ENCODE data around the gene LZTS2.

LZTS2 gene

DNA sequence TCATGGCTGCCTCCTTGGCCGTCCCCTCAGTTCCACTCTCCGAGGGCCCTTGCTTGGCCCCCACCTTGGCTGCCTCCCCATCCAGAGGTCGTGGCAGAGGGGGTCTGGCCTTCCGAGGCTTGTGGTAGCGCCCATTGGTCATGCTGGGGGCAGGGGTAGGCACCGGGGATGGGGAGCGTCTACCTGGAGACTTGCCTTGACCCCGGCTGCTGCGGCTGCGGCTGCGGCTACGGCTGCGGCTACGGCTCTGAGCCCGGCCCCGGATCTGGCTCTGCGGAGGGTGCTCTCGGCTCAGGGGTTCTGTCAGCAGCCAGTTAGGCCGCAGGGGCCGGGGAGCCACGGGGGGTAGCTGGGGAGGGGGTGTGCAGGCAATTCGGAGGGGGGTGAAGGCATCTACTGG, 10.7 kb downstream of the LZTS2 start:
- TF ChIP-seq, protein P1, sequence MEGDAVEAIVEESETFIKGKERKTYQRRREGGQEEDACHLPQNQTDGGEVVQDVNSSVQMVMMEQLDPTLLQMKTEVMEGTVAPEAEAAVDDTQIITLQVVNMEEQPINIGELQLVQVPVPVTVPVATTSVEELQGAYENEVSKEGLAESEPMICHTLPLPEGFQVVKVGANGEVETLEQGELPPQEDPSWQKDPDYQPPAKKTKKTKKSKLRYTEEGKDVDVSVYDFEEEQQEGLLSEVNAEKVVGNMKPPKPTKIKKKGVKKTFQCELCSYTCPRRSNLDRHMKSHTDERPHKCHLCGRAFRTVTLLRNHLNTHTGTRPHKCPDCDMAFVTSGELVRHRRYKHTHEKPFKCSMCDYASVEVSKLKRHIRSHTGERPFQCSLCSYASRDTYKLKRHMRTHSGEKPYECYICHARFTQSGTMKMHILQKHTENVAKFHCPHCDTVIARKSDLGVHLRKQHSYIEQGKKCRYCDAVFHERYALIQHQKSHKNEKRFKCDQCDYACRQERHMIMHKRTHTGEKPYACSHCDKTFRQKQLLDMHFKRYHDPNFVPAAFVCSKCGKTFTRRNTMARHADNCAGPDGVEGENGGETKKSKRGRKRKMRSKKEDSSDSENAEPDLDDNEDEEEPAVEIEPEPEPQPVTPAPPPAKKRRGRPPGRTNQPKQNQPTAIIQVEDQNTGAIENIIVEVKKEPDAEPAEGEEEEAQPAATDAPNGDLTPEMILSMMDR (IDR thresholded peaks at IDR 0.05; ENCODE audit: low read length), result no peak
- no peak for TF ChIP-seq EZH2 (IDR thresholded peaks at IDR 0.05; ENCODE audit: borderline replicate concordance, low read length)
- Histone ChIP-seq H3K27me3 (ENCODE audit: insufficient read depth, low read length) (no peaks in the 10 kb centered on the region), H3K27ac (ENCODE audit: low read depth, low read length, poor library complexity, severe bottlenecking) (no peak overlapping the region), H3F3A (ENCODE audit: insufficient read depth, low read length) (no peaks in the 10 kb centered on the region), H4K20me1 (ENCODE audit: insufficient read depth, low read length) (no peaks in the 10 kb centered on the region), H3K4me2 (ENCODE audit: low read length) (no peak overlapping the region), H3K79me2 (ENCODE audit: insufficient read depth, low read length) (no peaks in the 10 kb centered on the region), H3K36me3 (ENCODE audit: insufficient read depth, low read length) (no peaks in the 10 kb centered on the region), H3K9ac (ENCODE audit: low read length) (no peak overlapping the region), H3K9me3 (ENCODE audit: low read length) (no peaks in the 10 kb centered on the region), H2AFZ (ENCODE audit: low read length) (no peak overlapping the region), H3K4me3 (ENCODE audit: low read depth, low read length, poor library complexity, severe bottlenecking) (no peak overlapping the region), H3K4me1 (ENCODE audit: insufficient read depth, low read length, severe bottlenecking) (no peaks in the 10 kb centered on the region), H3K9me2 (ENCODE audit: low read depth, low read length) (no peaks in the 10 kb centered on the region)

DNA sequence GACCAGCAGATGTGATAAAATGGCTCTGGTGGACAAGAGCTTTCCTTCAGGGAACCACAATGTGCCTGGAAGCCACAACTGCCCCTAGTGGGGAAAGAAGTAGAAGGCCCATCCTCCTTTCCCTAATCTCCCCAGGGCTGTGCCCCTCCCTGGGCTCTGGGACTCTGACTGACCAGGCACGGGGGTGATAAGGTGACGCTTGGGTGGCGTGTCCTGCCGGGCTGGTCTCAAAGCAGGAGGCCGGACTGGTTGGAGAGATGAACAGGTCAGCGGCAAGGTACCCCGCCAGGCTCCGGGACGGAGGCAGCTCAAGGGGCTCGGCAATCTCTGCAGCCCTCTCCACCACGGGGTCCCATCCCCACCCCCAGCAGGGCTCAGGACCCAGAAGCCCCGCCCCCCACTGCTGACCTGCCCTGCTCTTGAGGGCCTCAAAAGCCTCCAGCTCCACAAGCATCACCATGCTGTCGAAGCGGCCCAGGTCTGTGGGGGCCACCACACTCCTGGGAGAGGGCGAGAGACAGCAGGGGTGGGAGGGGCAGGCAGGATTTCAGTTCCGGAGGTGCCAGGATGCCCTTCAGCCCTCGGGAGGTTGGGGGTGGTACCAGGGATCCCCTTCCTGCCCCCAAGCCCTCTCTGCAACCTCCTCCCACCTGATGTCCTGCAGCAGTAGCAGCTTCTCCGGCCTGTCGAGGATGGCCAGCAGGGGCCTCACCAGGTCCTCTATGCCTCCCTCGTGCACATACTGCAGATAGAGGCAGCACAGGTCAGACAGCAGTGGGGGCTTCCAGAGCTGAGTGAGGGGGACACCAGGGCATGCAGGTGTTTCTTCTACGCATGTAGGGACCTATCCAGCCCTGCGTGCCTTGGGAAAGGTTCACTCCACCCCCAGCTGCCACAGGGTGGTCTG, 12.2 kb downstream of the LZTS2 start:
- Histone ChIP-seq H3K9me2 (ENCODE audit: low read depth, low read length) (no peaks in the 10 kb centered on the region), H3K27me3 (ENCODE audit: insufficient read depth, low read length) (no peaks in the 10 kb centered on the region), H3K9ac (ENCODE audit: low read length) (no peak overlapping the region), H2AFZ (ENCODE audit: low read length) (no peak overlapping the region), H3K4me2 (ENCODE audit: low read length) (no peak overlapping the region), H3F3A (ENCODE audit: insufficient read depth, low read length) (no peaks in the 10 kb centered on the region), H4K20me1 (ENCODE audit: insufficient read depth, low read length) (no peaks in the 10 kb centered on the region), H3K4me1 (ENCODE audit: insufficient read depth, low read length, severe bottlenecking) (no peaks in the 10 kb centered on the region), H3K36me3 (ENCODE audit: insufficient read depth, low read length) (no peaks in the 10 kb centered on the region), H3K4me3 (ENCODE audit: low read depth, low read length, poor library complexity, severe bottlenecking) (no peak overlapping the region), H3K79me2 (ENCODE audit: insufficient read depth, low read length) (no peaks in the 10 kb centered on the region), H3K9me3 (ENCODE audit: low read length) (no peaks in the 10 kb centered on the region), H3K27ac (ENCODE audit: low read depth, low read length, poor library complexity, severe bottlenecking) (no peak overlapping the region)
- TF ChIP-seq, protein P1 (IDR thresholded peaks at IDR 0.05; ENCODE audit: low read length), result no peak
- no peak for TF ChIP-seq EZH2 (IDR thresholded peaks at IDR 0.05; ENCODE audit: borderline replicate concordance, low read length)

DNA sequence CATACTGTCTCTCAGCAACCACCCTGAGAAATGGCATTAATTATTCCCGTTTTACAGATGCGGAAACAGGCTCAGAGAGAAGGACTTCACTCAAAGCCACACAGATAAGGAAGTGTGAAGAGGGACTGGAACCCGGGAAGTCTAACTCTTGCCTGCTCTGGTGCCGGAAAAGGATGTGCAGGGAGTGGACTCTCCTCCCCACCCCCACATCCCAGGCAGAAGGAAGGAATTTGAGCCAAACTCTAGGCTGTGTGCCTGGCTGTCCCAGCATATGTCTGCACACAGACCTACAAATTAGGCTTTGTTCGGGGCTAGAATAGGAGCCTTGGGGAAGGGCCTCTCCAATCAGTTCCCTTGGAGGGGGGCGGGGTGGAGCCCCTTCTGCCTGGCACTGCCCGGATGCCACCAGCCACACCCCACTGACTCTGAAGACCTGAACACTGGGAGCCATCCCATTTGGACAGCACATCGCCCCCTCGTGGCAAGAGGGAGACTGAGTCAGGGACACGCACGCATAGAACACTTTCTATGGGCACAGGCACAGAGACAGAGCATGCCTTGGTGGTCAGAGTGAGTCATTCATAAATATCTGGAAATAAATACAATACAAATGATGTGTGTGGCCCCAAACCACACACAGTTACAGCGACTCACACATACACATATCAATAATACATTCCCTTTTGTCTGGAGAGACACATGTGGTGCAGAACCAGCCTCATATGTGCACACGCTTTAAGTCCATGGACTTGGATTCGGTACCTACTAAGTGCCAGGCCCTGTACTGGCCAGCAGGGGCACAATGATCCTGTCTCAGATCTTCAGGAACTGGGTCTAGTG, 13.1 kb downstream of the LZTS2 start:
- TF ChIP-seq, protein P1 (IDR thresholded peaks at IDR 0.05; ENCODE audit: low read length), result peak; percentile 86
- TF ChIP-seq EZH2 (IDR thresholded peaks at IDR 0.05; ENCODE audit: borderline replicate concordance, low read length), result no peak
- Histone ChIP-seq H3K4me3 (ENCODE audit: low read depth, low read length, poor library complexity, severe bottlenecking) (no peak overlapping the region), H3F3A (ENCODE audit: insufficient read depth, low read length) (no peaks in the 10 kb centered on the region), H3K36me3 (ENCODE audit: insufficient read depth, low read length) (no peaks in the 10 kb centered on the region), H3K9me3 (ENCODE audit: low read length) (no peaks in the 10 kb centered on the region), H3K9me2 (ENCODE audit: low read depth, low read length) (no peaks in the 10 kb centered on the region), H2AFZ (ENCODE audit: low read length) (no peak overlapping the region), H3K4me1 (ENCODE audit: insufficient read depth, low read length, severe bottlenecking) (no peaks in the 10 kb centered on the region), H4K20me1 (ENCODE audit: insufficient read depth, low read length) (no peaks in the 10 kb centered on the region), H3K79me2 (ENCODE audit: insufficient read depth, low read length) (no peaks in the 10 kb centered on the region), H3K4me2 (ENCODE audit: low read length) (no peak overlapping the region), H3K27me3 (ENCODE audit: insufficient read depth, low read length) (no peaks in the 10 kb centered on the region), H3K27ac (ENCODE audit: low read depth, low read length, poor library complexity, severe bottlenecking) (no peak overlapping the region), H3K9ac (ENCODE audit: low read length) (no peak overlapping the region)
